Vagina (tissue), 2 donors: ENCODE results near the gene MAPK1.
"Not testable (repeated sequence)": the region's sequence is repeated elsewhere in the genome, so short reads cannot be mapped to it uniquely, and the experiment has no call there.

Source experiments
- CTCF ChIP-seq, 3 experiments: fragments of 450-650 bp in 2 of 3; fragments of 200-600 bp in 1 of 3; sonication (generic) in 1 of 3; IDR thresholded peaks; one replicate each; pipeline ENCODE4 v1.5.1; 2017 to 2019; ENCODE audit warnings: antibody characterized with exemption in 3 of 3, mild to moderate bottlenecking in 2 of 3, moderate library complexity in 2 of 3
- POLR2A ChIP-seq, 2 donors: fragments of 450-650 bp; IDR thresholded peaks; one replicate each; pipeline ENCODE4 v1.6.1; 2017; ENCODE audit warnings: antibody characterized with exemption in 2 of 2, mild to moderate bottlenecking in 2 of 2, moderate library complexity in 2 of 2

DNA sequence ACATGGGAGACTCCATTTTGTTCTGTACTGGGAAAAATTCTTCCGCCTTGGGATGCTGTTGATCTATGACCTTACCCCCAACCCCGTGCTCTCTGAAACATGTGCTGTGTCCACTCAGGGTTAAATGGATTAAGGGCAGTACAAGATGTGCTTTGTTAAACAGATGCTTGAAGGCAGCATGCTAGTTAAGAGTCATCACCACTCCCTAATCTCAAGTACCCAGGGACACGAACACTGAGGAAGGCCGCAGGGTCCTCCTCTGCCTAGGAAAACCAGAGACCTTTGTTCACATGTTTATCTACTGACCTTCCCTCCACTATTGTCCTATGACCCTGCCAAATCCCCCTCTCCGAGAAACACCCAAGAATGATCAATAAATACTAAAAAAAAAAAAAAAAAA lies 19.4 kb downstream of the MAPK1 start:
- TF ChIP-seq CTCF, POLR2A (IDR thresholded peaks at IDR 0.05): not testable (repeated sequence)
